GM23338 (cell line): ENCODE data around the gene NEK4. TPM values are rescaled to one million over a fixed set of nuclear protein-coding genes. Genes with fewer than 3 reads are reported as not detected.
A peak's percentile ranks its signal among the peaks of the same experiment; 100 is the strongest.

Source experiments
- ATAC-seq: fragments of 200-7000 bp; cut with Tn5 transposase; 3 replicates; pipeline ENCODE4 v1.9.1; 2020
- DNase-seq: peaks from one replicate; pipeline ENCODE4 v3.0.0-alpha.2; 2015; ENCODE audit warnings: low spot score
- H2AFZ ChIP-seq: fragments of 200-600 bp; sonication (generic); 2 replicates; pipeline ENCODE4 v1.8.0; 2016; ENCODE audit warnings: antibody characterized with exemption, mild to moderate bottlenecking, moderate library complexity
- H3F3A ChIP-seq: fragments of 200-600 bp; sonication (generic); replicated peaks from 2 replicates; pipeline ENCODE4 v1.8.0; 2017; ENCODE audit warnings: antibody characterized with exemption, mixed run types, low read depth
- H3K27ac ChIP-seq: fragments of 200-600 bp; sonication (generic); 2 replicates; pipeline ENCODE4 v1.6.1; 2016; ENCODE audit warnings: low read depth
- H3K27me3 ChIP-seq: fragments of 200-600 bp; sonication (generic); 2 replicates; pipeline ENCODE4 v1.8.0; 2016; ENCODE audit warnings: mild to moderate bottlenecking, mixed run types, moderate library complexity; ENCODE audit not compliant: insufficient read depth
- H3K36me3 ChIP-seq: fragments of 200-600 bp; sonication (generic); 2 replicates; pipeline ENCODE4 v1.8.0; 2016; ENCODE audit warnings: mild to moderate bottlenecking; ENCODE audit not compliant: insufficient read depth
- H3K4me1 ChIP-seq: fragments of 200-600 bp; sonication (generic); 2 replicates; pipeline ENCODE4 v1.8.0; 2016; ENCODE audit warnings: mild to moderate bottlenecking, moderate library complexity; ENCODE audit not compliant: insufficient read depth
- H3K4me2 ChIP-seq: fragments of 200-600 bp; sonication (generic); 2 replicates; pipeline ENCODE4 v1.7.1; 2017; ENCODE audit warnings: mixed run types
- H3K4me3 ChIP-seq: fragments of 200-600 bp; sonication (generic); 2 replicates; pipeline ENCODE4 v1.6.1; 2016; ENCODE audit warnings: mixed run types
- H3K79me2 ChIP-seq: fragments of 200-600 bp; sonication (generic); replicated peaks from 2 replicates; pipeline ENCODE4 v1.8.0; 2017; ENCODE audit warnings: mild to moderate bottlenecking; ENCODE audit not compliant: insufficient read depth
- H3K9me2 ChIP-seq: fragments of 200-600 bp; sonication (generic); 2 replicates; pipeline ENCODE4 v1.8.0; 2017; ENCODE audit not compliant: insufficient read depth
- H4K20me1 ChIP-seq: fragments of 200-600 bp; sonication (generic); replicated peaks from 2 replicates; pipeline ENCODE4 v1.8.0; 2017; ENCODE audit warnings: mild to moderate bottlenecking; ENCODE audit not compliant: insufficient read depth
- H3K27ac Mint-ChIP-seq: 2 replicates; pipeline ENCODE4 v1.8.0; 2020; ENCODE audit warnings: inconsistent platforms, mild to moderate bottlenecking, moderate library complexity, mixed read lengths
- H3K27me3 Mint-ChIP-seq: 3 replicates; pipeline ENCODE4 v1.8.0; 2022; ENCODE audit warnings: low read depth, mild to moderate bottlenecking, moderate library complexity, mixed read lengths, inconsistent platforms; ENCODE audit not compliant: insufficient read depth, poor library complexity
- H3K36me3 Mint-ChIP-seq: 3 replicates; pipeline ENCODE4 v1.8.0; 2021; ENCODE audit warnings: low read depth, mild to moderate bottlenecking, inconsistent platforms, moderate library complexity, mixed read lengths
- H3K4me1 Mint-ChIP-seq: 3 replicates; pipeline ENCODE4 v1.8.0; 2020; ENCODE audit warnings: mild to moderate bottlenecking, inconsistent platforms, mixed read lengths
- H3K4me3 Mint-ChIP-seq: 3 replicates; pipeline ENCODE4 v1.8.0; 2021; ENCODE audit warnings: moderate library complexity, mild to moderate bottlenecking, inconsistent platforms, mixed read lengths
- H3K9me3 Mint-ChIP-seq: 3 replicates; pipeline ENCODE4 v1.8.0; 2020; ENCODE audit warnings: moderate library complexity, mild to moderate bottlenecking, inconsistent platforms, mixed read lengths
- CREB1 ChIP-seq: fragments of 250-450 bp; sonication (Bioruptor Pico); IDR thresholded peaks from 2 replicates; pipeline ENCODE4 v1.5.0; 2020; ENCODE audit warnings: low read depth, mild to moderate bottlenecking, moderate library complexity
- EZH2phosphoT487 ChIP-seq: fragments of 200-600 bp; sonication (generic); IDR thresholded peaks from one replicate; pipeline ENCODE4 v1.8.1; 2018; ENCODE audit warnings: antibody characterized with exemption; ENCODE audit not compliant: unreplicated experiment
- STAT1 ChIP-seq: IDR thresholded peaks from one replicate; pipeline ENCODE4 v1.6.1; 2016; ENCODE audit warnings: antibody characterized with exemption; ENCODE audit not compliant: unreplicated experiment
- ZNF331 ChIP-seq: fragments of 250-450 bp; sonication (Bioruptor Pico); IDR thresholded peaks from 2 replicates; pipeline ENCODE4 v1.5.0; 2020; ENCODE audit warnings: low read depth, mild to moderate bottlenecking, moderate library complexity
- polyA plus RNA-seq: library from polyadenylated mRNA; unstranded; fragments of >200 nt; fragmentation: Nextera tagmentation; extraction: Ambion mirVana; gene quantifications from 2 replicates; pipeline ENCODE4 v1.2.1, GENCODE V29; 2016
- total RNA-seq: library from RNA; depleted of rRNA; stranded (reverse); fragments of >200 nt; shearing (Covaris generic); gene quantifications from 2 replicates; pipeline ENCODE4 v1.2.3, GENCODE V29; 2014
- TF ChIP-seq, protein P1 (sequence below): IDR thresholded peaks from one replicate; pipeline ENCODE4 v1.6.1; 2018; ENCODE audit warnings: antibody characterized with exemption; ENCODE audit not compliant: unreplicated experiment
- TF ChIP-seq, protein P2 (sequence below): IDR thresholded peaks from 2 replicates; pipeline ENCODE4 v1.6.1; 2016; ENCODE audit warnings: antibody characterized with exemption
- TF ChIP-seq, protein P3 (sequence below), 2 experiments: fragments of 200-600 bp in 1 of 2; sonication (generic) in 1 of 2; conservative IDR thresholded peaks; 2 replicates each; pipeline versions ENCODE4 v1.5.1 to v1.6.1; 2016 to 2017; ENCODE audit warnings: antibody characterized with exemption in 2 of 2, low read depth in 2 of 2, mild to moderate bottlenecking in 2 of 2, moderate library complexity in 1 of 2

The NEK4 gene
- total and polyA plus RNA-seq, 2 experiments from 2014 or later: 8.6 to 42.7 TPM

DNA sequence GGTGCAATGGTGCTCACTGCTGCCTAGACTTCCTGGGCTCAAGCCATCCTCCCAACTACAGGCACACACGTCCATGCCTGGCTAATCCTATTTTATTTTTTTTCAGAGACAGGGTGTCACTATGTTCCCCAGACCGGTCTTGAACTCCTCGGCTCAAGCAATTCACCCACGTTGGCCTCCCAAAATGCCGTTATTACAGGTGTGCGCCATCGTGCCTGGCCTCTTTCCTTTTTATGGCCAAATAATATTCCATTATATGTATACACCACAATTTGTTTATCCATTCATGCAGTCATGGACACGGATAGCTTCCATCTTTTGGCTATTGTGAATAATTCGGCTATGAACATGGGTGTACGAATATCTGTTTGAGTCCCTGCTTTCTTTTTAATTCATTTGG lies 962 bp upstream of the NEK4 start (continued):
- TF ChIP-seq, protein P1, sequence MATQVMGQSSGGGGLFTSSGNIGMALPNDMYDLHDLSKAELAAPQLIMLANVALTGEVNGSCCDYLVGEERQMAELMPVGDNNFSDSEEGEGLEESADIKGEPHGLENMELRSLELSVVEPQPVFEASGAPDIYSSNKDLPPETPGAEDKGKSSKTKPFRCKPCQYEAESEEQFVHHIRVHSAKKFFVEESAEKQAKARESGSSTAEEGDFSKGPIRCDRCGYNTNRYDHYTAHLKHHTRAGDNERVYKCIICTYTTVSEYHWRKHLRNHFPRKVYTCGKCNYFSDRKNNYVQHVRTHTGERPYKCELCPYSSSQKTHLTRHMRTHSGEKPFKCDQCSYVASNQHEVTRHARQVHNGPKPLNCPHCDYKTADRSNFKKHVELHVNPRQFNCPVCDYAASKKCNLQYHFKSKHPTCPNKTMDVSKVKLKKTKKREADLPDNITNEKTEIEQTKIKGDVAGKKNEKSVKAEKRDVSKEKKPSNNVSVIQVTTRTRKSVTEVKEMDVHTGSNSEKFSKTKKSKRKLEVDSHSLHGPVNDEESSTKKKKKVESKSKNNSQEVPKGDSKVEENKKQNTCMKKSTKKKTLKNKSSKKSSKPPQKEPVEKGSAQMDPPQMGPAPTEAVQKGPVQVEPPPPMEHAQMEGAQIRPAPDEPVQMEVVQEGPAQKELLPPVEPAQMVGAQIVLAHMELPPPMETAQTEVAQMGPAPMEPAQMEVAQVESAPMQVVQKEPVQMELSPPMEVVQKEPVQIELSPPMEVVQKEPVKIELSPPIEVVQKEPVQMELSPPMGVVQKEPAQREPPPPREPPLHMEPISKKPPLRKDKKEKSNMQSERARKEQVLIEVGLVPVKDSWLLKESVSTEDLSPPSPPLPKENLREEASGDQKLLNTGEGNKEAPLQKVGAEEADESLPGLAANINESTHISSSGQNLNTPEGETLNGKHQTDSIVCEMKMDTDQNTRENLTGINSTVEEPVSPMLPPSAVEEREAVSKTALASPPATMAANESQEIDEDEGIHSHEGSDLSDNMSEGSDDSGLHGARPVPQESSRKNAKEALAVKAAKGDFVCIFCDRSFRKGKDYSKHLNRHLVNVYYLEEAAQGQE: no peak
- TF ChIP-seq EZH2phosphoT487 (no peak), STAT1 (no peak), CREB1 (no peak), ZNF331 (CRISPR knock-in tag) (no peak)
- TF ChIP-seq, protein P2, sequence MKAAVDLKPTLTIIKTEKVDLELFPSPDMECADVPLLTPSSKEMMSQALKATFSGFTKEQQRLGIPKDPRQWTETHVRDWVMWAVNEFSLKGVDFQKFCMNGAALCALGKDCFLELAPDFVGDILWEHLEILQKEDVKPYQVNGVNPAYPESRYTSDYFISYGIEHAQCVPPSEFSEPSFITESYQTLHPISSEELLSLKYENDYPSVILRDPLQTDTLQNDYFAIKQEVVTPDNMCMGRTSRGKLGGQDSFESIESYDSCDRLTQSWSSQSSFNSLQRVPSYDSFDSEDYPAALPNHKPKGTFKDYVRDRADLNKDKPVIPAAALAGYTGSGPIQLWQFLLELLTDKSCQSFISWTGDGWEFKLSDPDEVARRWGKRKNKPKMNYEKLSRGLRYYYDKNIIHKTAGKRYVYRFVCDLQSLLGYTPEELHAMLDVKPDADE: no peak
- TF ChIP-seq, protein P3, sequence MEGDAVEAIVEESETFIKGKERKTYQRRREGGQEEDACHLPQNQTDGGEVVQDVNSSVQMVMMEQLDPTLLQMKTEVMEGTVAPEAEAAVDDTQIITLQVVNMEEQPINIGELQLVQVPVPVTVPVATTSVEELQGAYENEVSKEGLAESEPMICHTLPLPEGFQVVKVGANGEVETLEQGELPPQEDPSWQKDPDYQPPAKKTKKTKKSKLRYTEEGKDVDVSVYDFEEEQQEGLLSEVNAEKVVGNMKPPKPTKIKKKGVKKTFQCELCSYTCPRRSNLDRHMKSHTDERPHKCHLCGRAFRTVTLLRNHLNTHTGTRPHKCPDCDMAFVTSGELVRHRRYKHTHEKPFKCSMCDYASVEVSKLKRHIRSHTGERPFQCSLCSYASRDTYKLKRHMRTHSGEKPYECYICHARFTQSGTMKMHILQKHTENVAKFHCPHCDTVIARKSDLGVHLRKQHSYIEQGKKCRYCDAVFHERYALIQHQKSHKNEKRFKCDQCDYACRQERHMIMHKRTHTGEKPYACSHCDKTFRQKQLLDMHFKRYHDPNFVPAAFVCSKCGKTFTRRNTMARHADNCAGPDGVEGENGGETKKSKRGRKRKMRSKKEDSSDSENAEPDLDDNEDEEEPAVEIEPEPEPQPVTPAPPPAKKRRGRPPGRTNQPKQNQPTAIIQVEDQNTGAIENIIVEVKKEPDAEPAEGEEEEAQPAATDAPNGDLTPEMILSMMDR (conservative IDR thresholded peaks at IDR 0.05; ENCODE audit: low read depth in 2 of 2): no peak

DNA sequence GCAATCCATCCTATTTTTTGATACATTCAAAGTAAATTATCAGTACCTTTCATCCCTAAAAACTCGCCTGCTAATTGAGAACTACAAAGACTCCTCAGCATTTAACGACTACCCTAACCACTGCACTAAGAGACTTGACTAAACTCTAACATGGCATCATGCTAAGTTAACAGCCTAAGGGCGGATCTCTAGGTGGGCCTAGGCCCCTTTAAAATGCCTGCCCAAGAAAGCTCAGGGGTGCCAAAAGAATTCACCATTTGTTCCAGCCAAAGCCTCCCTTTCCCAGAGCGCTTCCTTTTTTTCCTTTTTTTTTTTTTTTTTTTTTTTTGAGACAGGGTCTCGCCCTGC lies 568 bp upstream of the NEK4 start:
- H3K27ac Mint-ChIP-seq: peak overlapping the region; percentile 97
- ATAC-seq: peak; percentile 16

More for the DNA sequence above, 568 bp upstream of the NEK4 start:
- Histone ChIP-seq H3K9me2 (no peaks in the 10 kb centered on the region), H4K20me1 (peaks cover 8% of the 10 kb centered on the region; the same call in 1 of the 2 replicates), H3F3A (0 out of 2 replicates have a peak, but pooled peaks cover 3% of the 10 kb centered on the region), H3K27ac (peak overlapping the region; percentile 89), H3K4me2 (peak overlapping the region; percentile 96), H3K4me1 (peaks cover 8% of the 10 kb centered on the region), H3K27me3 (no peaks in the 10 kb centered on the region), H2AFZ (peak overlapping the region; percentile 100), H3K36me3 (peaks cover 8% of the 10 kb centered on the region), H3K4me3 (peak overlapping the region; percentile 84), H3K79me2 (peaks cover 29% of the 10 kb centered on the region)
- H3K4me3 Mint-ChIP-seq: peak overlapping the region; percentile 86
- peaks cover 8% of the 10 kb centered on the region for H3K27me3 Mint-ChIP-seq
- peaks cover 11% of the 10 kb centered on the region; the same call in 2 of the 3 replicates for H3K36me3 Mint-ChIP-seq
- no peaks in the 10 kb centered on the region for H3K9me3 Mint-ChIP-seq
- TF ChIP-seq, protein P3 (conservative IDR thresholded peaks at IDR 0.05; ENCODE audit: low read depth in 2 of 2): no peak
- peak; percentile 43 for DNase-seq
- H3K4me1 Mint-ChIP-seq: peaks cover 7% of the 10 kb centered on the region; the same call in 2 of the 3 replicates
